Cardiac septum (tissue), 1 donor: ENCODE measurements around the gene HACE1. TPM values are rescaled to one million over a fixed set of nuclear protein-coding genes. Genes with fewer than 3 reads are reported as not detected.

Experiments used
- total RNA-seq: library from RNA; stranded (reverse); fragmentation: NEBNext Ultra II Directional; extraction: Animal tissue kit (Norgen Biotek cat#: 25700); gene quantifications from one replicate; pipeline ENCODE4 v1.2.1, GENCODE V29; 2021
- donor health status: DM: no; HTN: no; CAD: no.

Gene HACE1
- total RNA-seq, 1 donor from 2014 or later, result 8.0 TPM

Other genes starting within 250 kb of the HACE1 start
- gene LIN28B, start 97.2 kb upstream of the HACE1 start, total RNA-seq, result not detected